SH-SY5Y (cell line): Measurements from ENCODE around the gene BAZ2B.

Experiments used
- GATA2 ChIP-seq: IDR thresholded peaks from 2 replicates; pipeline ENCODE4 v1.6.1; 2011; ENCODE audit warnings: mild to moderate bottlenecking, low read depth, low read length
- GATA3 ChIP-seq: IDR thresholded peaks from 2 replicates; pipeline ENCODE4 v1.6.1; 2011; ENCODE audit warnings: low read depth, mild to moderate bottlenecking, low read length, moderate library complexity

GRCh38 chr2:159546716-159547430 is 69.5 kb downstream of the BAZ2B start:
- TF ChIP-seq GATA2 (no peak), GATA3 (no peak)
